ENCODE measurements around the gene FHAD1. TPM values are rescaled to one million over a fixed set of nuclear protein-coding genes. Genes with fewer than 3 reads are reported as not detected.

Gene FHAD1
- total RNA-seq, 4 donors from 2014 or later: 0.54 to 1.9 (median 0.75) TPM

GRCh38 chr1:15358565-15359133 lies 111.6 kb downstream of the FHAD1 start:
- Histone ChIP-seq H3K9me3 (no peaks in the 10 kb centered on the region), H3K27me3 (no peaks in the 10 kb centered on the region), H3K27ac (no peak overlapping the region), H3K36me3 (no peaks in the 10 kb centered on the region), H3K4me3 (replicated peaks in 1 of 3) (no peak overlapping the region), H3K4me1 (no peaks in the 10 kb centered on the region)
- intact Hi-C loops (cut with DNase I): no loop called here
- TF ChIP-seq POLR2A (IDR thresholded peaks at IDR 0.05) (no peak), CTCF (IDR thresholded peaks at IDR 0.05) (no peak)
- WGBS, 2 donors: 87 to 88% methylated on average over 20 of the region's 20 CpGs
- DNase-seq: no peak

GRCh38 chr1:15360700-15361099 lies 113.7 kb downstream of the FHAD1 start:
- intact Hi-C loops (cut with DNase I): no loop called here

GRCh38 chr1:15362096-15362736 lies 115.2 kb downstream of the FHAD1 start:
- intact Hi-C loops (cut with DNase I): no loop called here
- 84 to 90% methylated on average over 13 of the region's 13 CpGs for WGBS, 2 donors

More at GRCh38 chr1:15360700-15361099, 113.7 kb downstream of the FHAD1 start:
- Histone ChIP-seq H3K36me3 (no peaks in the 10 kb centered on the region), H3K27ac (no peak overlapping the region), H3K27me3 (no peaks in the 10 kb centered on the region), H3K9me3 (no peaks in the 10 kb centered on the region), H3K4me3 (replicated peaks in 1 of 3) (no peak overlapping the region), H3K4me1 (no peaks in the 10 kb centered on the region)
- TF ChIP-seq CTCF (IDR thresholded peaks at IDR 0.05) (no peak), POLR2A (IDR thresholded peaks at IDR 0.05) (no peak)
- DNase-seq: no peak
- 90 to 91% methylated on average over 14 of the region's 14 CpGs for WGBS, 2 donors

GRCh38 chr1:15362737-15363128 lies 115.7 kb downstream of the FHAD1 start:
- no peak for TF ChIP-seq CTCF (IDR thresholded peaks at IDR 0.05)
- TF ChIP-seq POLR2A (IDR thresholded peaks at IDR 0.05): no peak

More at GRCh38 chr1:15362096-15362736, 115.2 kb downstream of the FHAD1 start:
- H3K9me3 ChIP-seq: no peaks in the 10 kb centered on the region
- DNase-seq: no peak
- no peaks in the 10 kb centered on the region for H3K27me3 ChIP-seq
- TF ChIP-seq CTCF (IDR thresholded peaks at IDR 0.05): no peak
- no peak for TF ChIP-seq POLR2A (IDR thresholded peaks at IDR 0.05)
- H3K4me3 ChIP-seq (replicated peaks in 1 of 3): no peak overlapping the region
- H3K36me3 ChIP-seq: no peaks in the 10 kb centered on the region
- H3K4me1 ChIP-seq: no peaks in the 10 kb centered on the region
- H3K27ac ChIP-seq: no peak overlapping the region

GRCh38 chr1:15364740-15365139 lies 117.7 kb downstream of the FHAD1 start:
- intact Hi-C loops (cut with DNase I): no loop called here
- TF ChIP-seq CTCF (IDR thresholded peaks at IDR 0.05) (no peak), POLR2A (IDR thresholded peaks at IDR 0.05) (no peak)
- Histone ChIP-seq H3K27me3 (no peaks in the 10 kb centered on the region), H3K27ac (no peak overlapping the region), H3K4me3 (replicated peaks in 1 of 3) (no peak overlapping the region), H3K4me1 (no peaks in the 10 kb centered on the region), H3K36me3 (no peaks in the 10 kb centered on the region), H3K9me3 (no peaks in the 10 kb centered on the region)
- DNase-seq: no peak
- WGBS, 2 donors: 84 to 91% methylated on average over 5 of the region's 5 CpGs

More at GRCh38 chr1:15362737-15363128, 115.7 kb downstream of the FHAD1 start:
- intact Hi-C loops (cut with DNase I): no loop called here
- no peaks in the 10 kb centered on the region for H3K9me3 ChIP-seq
- no peak for DNase-seq
- no peaks in the 10 kb centered on the region for H3K36me3 ChIP-seq
- no peak overlapping the region for H3K4me3 ChIP-seq (replicated peaks in 1 of 3)
- no peak overlapping the region for H3K27ac ChIP-seq
- no peaks in the 10 kb centered on the region for H3K4me1 ChIP-seq
- no peaks in the 10 kb centered on the region for H3K27me3 ChIP-seq
- WGBS, 2 donors: 96% methylated on average over 4 of the region's 4 CpGs

Measured in thyroid gland (tissue), 4 donors.